Muscle layer of duodenum (tissue), 2 donors: Measurements from ENCODE around the gene TYSND1.
"Not testable (repeated sequence)": the region's sequence is repeated elsewhere in the genome, so short reads cannot be mapped to it uniquely, and the experiment has no call there.

Experiments
- H3K27ac ChIP-seq: one replicate; pipeline ENCODE4 v1.7.0; 2013; ENCODE audit warnings: mild to moderate bottlenecking, low read length
- H3K27me3 ChIP-seq: one replicate; pipeline ENCODE4 v1.7.0; 2013; ENCODE audit warnings: low read depth, mild to moderate bottlenecking, control low read depth, low read length
- H3K36me3 ChIP-seq, 2 donors: one replicate each; pipeline ENCODE4 v1.7.0; 2013; ENCODE audit warnings: low read length in 2 of 2, control low read depth in 1 of 2, mild to moderate bottlenecking in 1 of 2; ENCODE audit not compliant: insufficient read depth in 2 of 2, control insufficient read depth in 1 of 2
- H3K4me1 ChIP-seq, 2 donors: one replicate each; pipeline ENCODE4 v1.7.0; 2013; ENCODE audit warnings: low read length in 2 of 2, mild to moderate bottlenecking in 2 of 2, control low read depth in 1 of 2, moderate library complexity in 1 of 2; ENCODE audit not compliant: insufficient read depth in 2 of 2, control insufficient read depth in 1 of 2
- H3K4me3 ChIP-seq, 2 donors: one replicate each; pipeline ENCODE4 v1.7.0; 2013; ENCODE audit warnings: low read length in 2 of 2, low read depth in 1 of 2, mild to moderate bottlenecking in 1 of 2
- H3K9me3 ChIP-seq, 2 donors: one replicate each; pipeline ENCODE4 v1.7.0; 2013; ENCODE audit warnings: low read length in 2 of 2, control low read depth in 1 of 2, mild to moderate bottlenecking in 1 of 2; ENCODE audit not compliant: control insufficient read depth in 1 of 2
- donor health status: healthy.

The TYSND1 gene

DNA sequence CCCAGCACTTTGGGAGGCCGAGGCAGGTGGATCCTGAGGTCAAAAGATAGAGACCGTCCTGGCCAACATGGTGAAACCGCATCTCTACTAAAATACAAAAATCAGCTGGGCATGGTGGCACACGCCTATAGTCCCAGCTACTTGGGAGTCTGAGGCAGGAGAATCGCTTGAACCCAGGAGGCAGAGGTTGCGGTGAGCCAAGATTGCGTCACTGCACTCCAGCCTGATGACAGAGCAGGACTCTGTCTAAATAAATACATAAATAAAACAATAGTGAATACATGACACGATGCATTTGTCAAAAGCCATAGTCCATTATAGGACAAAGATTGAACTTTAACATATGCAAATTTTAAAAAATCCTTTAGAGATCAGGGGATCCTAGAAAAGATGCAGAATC lies 32.7 kb upstream of the TYSND1 start:
- H3K9me3 ChIP-seq, H3K27me3 ChIP-seq, H3K4me3 ChIP-seq: not testable (repeated sequence)

DNA sequence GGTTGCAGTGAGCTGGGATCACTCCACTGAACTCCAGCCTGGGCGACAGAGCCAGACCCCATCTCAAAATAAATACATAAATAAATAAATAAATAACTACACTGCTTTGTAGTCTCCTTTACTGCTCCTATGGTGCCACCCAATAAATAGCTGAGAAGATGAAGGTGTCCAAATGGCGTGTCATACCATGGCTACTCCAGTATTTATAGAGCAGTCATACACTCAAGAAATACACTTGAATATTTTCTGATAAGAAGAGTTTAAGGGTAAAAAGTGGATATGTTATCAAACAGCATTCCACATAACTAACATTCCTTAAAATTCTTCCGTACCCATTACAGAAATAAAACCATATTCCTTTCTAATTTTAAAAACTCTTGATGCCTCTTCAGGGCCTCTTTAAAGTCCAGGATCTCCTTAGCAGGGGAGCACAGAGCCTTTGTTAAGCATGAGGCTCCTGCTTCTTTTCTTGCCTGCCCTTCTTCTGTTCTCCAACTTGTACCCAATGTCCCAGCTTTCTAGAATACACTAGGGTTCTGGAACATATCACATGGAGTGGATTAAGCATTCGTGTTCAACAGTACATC lies 31.7 kb upstream of the TYSND1 start:
- Histone ChIP-seq H3K9me3 (no peaks in the 10 kb centered on the region), H3K36me3 (no peaks in the 10 kb centered on the region), H3K27ac (no peak overlapping the region), H3K27me3 (no peaks in the 10 kb centered on the region), H3K4me1 (peaks cover 0 to 4% of the 10 kb centered on the region in 2 donors), H3K4me3 (no peak overlapping the region)

More for the DNA sequence above, 32.7 kb upstream of the TYSND1 start:
- not testable (repeated sequence) for H3K4me1 ChIP-seq, H3K36me3 ChIP-seq, H3K27ac ChIP-seq

DNA sequence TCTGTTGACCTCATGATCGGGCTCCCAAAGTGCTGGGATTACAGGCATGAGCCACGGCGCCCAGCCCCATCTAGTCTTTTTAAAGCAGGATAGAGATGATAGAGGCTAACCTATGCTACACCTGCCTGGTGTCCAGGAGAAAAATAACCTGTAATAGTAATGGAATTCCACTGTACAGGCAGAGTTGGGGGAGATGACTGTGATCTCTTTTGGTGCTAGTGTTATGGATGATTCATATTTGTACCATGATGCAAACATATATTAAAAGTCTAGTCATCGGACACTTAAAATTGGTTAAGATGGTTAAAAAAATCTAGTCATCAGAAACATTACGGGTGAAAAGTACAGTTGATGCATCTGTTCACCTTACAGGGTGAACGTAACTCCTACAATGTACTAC lies 29.9 kb upstream of the TYSND1 start:
- Histone ChIP-seq H3K4me3 (no peak overlapping the region), H3K4me1 (peaks cover 0 to 4% of the 10 kb centered on the region in 2 donors), H3K36me3 (no peaks in the 10 kb centered on the region), H3K27ac (no peak overlapping the region), H3K9me3 (no peaks in the 10 kb centered on the region), H3K27me3 (no peaks in the 10 kb centered on the region)

DNA sequence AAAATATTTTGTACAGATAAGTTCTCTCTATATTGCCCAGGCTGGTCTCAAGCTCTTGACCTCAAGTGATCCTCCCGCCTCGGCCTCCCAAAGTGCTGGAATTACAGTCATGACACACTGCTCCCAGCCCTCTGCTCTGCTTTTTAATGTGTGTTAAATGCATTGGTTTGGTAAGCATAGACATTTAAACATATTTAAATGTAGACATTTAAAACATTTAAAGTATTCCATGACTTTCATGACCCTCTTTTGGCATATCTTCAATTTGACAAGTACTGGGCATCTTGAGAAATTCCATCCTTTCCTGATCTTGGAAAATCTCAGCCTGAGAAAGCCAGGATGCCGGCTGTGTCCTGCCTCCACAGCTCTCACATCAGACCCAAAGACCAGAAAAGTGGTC lies 29.0 kb upstream of the TYSND1 start:
- no peak overlapping the region for H3K4me3 ChIP-seq
- H3K27me3 ChIP-seq, result no peaks in the 10 kb centered on the region
- peaks cover 2 to 4% of the 10 kb centered on the region in 2 donors for H3K4me1 ChIP-seq
- no peaks in the 10 kb centered on the region for H3K9me3 ChIP-seq
- no peak overlapping the region for H3K27ac ChIP-seq
- H3K36me3 ChIP-seq, result no peaks in the 10 kb centered on the region

DNA sequence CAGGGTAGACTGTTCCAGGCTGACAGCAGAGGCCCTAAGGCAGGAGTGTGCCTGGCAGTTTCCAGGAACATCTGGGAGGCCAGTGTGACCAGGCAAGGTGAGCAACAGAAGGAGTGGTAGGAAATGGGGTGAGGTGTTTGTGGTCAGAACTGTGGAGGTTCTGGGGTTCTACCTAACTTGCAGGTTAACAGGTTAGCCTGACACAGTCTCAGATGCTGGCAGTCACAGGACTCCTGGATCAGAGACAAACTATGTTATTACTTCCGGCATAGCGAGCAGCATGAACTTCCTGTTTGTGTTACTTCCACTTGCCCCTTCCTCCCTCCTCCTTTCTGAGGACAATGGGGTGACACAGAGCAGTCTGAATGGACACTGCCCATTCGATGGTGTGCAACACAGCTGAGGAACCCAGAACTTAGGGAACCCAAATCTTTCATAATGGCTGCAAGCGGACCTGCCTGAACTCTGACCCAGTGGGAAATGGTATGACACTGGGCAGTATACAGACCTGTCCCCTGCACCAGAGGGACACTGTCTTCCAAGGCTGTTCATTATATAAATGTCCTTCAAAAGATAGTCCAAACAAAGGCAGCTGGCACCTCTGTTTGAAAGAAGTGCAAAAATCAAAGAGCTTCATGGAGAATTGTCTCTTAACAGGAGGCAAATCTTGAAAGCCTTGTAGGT lies 27.7 kb upstream of the TYSND1 start:
- H3K4me3 ChIP-seq, result no peak overlapping the region
- H3K36me3 ChIP-seq, result no peaks in the 10 kb centered on the region
- no peak overlapping the region for H3K27ac ChIP-seq
- no peaks in the 10 kb centered on the region for H3K27me3 ChIP-seq
- peaks cover 4% of the 10 kb centered on the region in 2 donors for H3K4me1 ChIP-seq
- no peaks in the 10 kb centered on the region for H3K9me3 ChIP-seq

DNA sequence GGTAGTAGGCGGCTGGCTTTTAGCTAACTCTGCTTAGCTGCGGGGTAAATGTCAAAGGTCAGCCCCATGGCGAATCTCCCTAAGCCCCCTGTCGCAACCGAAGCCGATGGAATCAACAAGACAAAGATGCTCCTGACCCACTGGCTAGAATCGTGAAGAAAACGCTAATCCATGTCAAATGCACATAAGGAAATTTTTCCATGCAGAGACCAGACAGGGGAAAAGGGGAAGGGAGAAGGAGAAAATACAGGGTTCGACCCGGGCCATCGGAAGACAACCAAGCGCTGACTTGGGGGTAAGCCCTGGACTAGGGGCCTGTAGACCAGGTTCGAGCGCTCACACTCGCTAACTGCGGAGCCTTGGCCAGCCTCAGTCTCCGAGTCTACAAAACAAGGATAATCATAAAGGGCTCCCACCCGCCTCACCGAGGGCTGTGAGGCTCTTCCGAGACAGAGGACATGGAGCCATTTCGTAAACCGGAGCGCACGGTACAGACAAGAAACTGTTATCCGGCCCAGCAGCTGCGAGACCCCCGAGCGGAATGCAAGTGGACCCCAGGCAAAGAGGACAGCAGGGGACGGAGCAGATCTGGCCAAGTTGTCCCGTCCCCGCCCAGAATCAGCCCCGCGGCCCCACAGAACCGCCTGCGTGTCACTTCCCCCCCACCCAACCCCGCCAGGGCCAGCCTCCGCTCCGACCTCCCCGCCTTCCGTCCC lies 23.3 kb upstream of the TYSND1 start:
- Histone ChIP-seq H3K4me3 (peak overlapping the region; percentile 78 to 96), H3K27me3 (no peaks in the 10 kb centered on the region), H3K9me3 (no peaks in the 10 kb centered on the region), H3K36me3 (no peaks in the 10 kb centered on the region), H3K27ac (peak overlapping the region; percentile 94), H3K4me1 (peaks cover 8 to 39% of the 10 kb centered on the region in 2 donors)

DNA sequence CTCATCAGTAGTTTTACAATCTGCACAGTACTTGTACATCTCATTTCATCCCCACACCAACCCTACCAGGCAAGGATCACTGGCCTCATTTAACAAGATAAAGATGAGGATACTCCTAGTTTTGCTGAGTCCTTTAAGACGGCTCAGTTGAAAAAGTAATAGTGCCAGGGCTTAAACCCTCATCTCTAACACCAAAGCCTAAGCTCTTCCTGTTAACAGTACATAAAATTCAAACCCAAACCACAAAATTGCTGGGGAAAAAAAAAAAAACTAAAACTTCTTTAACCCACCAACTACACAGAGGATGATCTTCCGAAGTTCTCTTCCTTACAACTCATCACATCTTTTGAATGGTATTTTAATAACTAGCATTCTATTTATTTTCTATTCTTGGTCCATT lies 22.5 kb upstream of the TYSND1 start:
- H3K27ac ChIP-seq, result peak overlapping the region; percentile 94
- peak overlapping the region; percentile 78 to 96 for H3K4me3 ChIP-seq
- peaks cover 11 to 44% of the 10 kb centered on the region in 2 donors for H3K4me1 ChIP-seq
- H3K36me3 ChIP-seq, result no peaks in the 10 kb centered on the region
- H3K27me3 ChIP-seq, result no peaks in the 10 kb centered on the region
- no peaks in the 10 kb centered on the region for H3K9me3 ChIP-seq

DNA sequence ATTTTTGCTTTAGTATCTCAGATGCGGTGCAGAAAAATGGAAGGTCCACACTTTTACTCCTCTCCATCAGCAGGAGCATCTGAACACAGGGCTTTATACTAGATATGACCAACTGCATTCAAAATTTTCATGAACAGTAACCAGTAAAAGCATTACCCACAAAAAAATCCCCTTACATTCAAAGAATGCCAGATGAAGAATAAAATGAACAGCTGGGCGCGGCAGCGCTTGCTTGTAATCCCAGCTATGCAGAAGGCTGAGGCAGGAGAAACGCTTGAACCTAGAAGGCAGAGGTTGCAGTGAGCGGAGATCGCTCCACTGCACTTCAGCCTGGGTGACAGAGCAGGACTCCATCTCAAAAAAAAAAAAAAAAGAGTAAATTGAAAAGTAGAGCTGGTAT lies 20.7 kb upstream of the TYSND1 start:
- peaks cover 19 to 60% of the 10 kb centered on the region in 2 donors for H3K4me1 ChIP-seq
- no peaks in the 10 kb centered on the region for H3K9me3 ChIP-seq
- no peaks in the 10 kb centered on the region for H3K36me3 ChIP-seq
- no peak overlapping the region for H3K27ac ChIP-seq
- H3K27me3 ChIP-seq, result no peaks in the 10 kb centered on the region
- H3K4me3 ChIP-seq, result no peak overlapping the region

DNA sequence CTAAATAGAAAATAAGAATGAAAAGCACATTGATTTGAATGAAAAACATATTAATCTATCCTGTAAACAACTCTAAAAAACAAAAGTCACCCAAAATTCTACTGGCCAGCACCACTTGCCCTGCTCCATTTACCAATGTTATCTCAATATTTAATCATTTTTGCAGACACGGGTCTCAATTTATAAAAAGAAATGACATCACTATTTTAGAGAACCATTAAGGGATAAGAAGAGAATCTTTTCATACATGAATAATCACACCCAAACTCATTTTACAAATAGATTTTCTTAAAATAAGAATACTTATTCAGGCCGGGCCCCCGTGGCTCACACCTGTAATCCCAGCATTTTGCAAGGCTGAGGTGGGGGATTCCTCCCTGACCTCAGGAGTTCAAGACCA lies 19.9 kb upstream of the TYSND1 start:
- no peaks in the 10 kb centered on the region for H3K27me3 ChIP-seq
- no peak overlapping the region for H3K27ac ChIP-seq
- no peaks in the 10 kb centered on the region for H3K9me3 ChIP-seq
- H3K4me3 ChIP-seq, result no peak overlapping the region
- H3K4me1 ChIP-seq, result peaks cover 24 to 64% of the 10 kb centered on the region in 2 donors
- peaks cover 0 to 2% of the 10 kb centered on the region in 2 donors for H3K36me3 ChIP-seq

DNA sequence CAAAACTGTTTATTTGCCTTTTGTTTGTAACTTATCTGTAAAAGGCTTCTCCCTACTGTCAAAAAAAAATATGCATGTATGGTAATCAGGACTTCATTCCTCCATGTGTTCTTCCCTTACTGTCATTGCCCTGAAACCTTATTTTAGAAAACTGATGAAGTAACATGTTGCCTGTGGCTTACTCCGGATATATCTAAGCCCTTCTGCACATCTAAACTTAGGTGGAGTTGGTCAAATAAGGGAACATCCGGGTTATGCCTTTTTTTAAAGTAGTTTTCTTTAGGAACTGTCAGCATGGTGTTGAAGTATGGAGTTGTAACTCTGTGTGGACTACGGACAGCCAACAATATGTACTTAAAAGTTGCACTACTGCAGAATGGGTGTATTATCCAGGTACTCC lies 17.7 kb upstream of the TYSND1 start:
- Histone ChIP-seq H3K4me1 (peaks cover 24 to 65% of the 10 kb centered on the region in 2 donors), H3K9me3 (no peaks in the 10 kb centered on the region), H3K36me3 (peaks cover 17 to 19% of the 10 kb centered on the region in 2 donors), H3K27ac (no peak overlapping the region), H3K27me3 (no peaks in the 10 kb centered on the region), H3K4me3 (no peak overlapping the region)

DNA sequence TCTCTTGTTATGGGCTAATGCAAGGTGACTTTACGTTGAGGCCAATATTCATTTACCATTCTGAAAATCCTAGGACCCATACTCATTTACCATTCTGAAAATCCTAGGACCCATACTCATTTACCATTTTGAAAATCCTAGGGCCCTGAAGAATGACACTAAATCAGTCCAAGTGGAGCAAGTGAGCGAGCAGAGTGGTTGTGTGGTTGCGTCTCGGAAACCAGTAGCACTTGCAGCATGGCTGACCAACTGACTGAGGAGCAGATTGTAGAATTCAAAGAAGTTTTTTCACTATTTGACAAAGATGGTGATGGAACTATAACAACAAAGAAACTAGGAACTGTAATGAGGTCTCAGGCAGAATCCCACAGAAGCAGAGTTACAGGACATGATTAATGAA lies 16.9 kb upstream of the TYSND1 start:
- peaks cover 20 to 58% of the 10 kb centered on the region in 2 donors for H3K4me1 ChIP-seq
- H3K27me3 ChIP-seq, result no peaks in the 10 kb centered on the region
- no peaks in the 10 kb centered on the region for H3K9me3 ChIP-seq
- peaks cover 19 to 20% of the 10 kb centered on the region in 2 donors for H3K36me3 ChIP-seq
- H3K27ac ChIP-seq, result no peak overlapping the region
- H3K4me3 ChIP-seq, result no peak overlapping the region
